MCF 10A (cell line): ENCODE measurements around the gene CA7. TPM values are rescaled to one million over a fixed set of nuclear protein-coding genes. Genes with fewer than 3 reads are reported as not detected.

ENCODE experiments used
- BruUV-seq: library from RNA; stranded (reverse); fragments of 400-500 nt; replicated peaks from 2 replicates; lab custom pipeline; 2021; lab: Mats Ljungman, UMichigan
- CTCF ChIA-PET: fragments of 300-600 bp; sonication (Branson Sonifier 250); formaldehyde crosslinking; extraction: SDS; loops from one replicate; lab custom pipeline; 2021; ENCODE audit warnings: antibody characterized with exemption, inconsistent platforms; lab: Yijun Ruan, JAX
- POLR2A ChIA-PET: fragments of 300-600, 350-650 bp; sonication (Branson Sonifier 250); formaldehyde crosslinking; extraction: SDS; loops from one replicate; lab custom pipeline; 2020; ENCODE audit warnings: antibody characterized with exemption, inconsistent platforms; lab: Yijun Ruan, JAX
- DNase-seq: peaks from one replicate; pipeline ENCODE4 v3.0.0-alpha.2; 2018; ENCODE audit not compliant: unreplicated experiment
- H3K27ac Mint-ChIP-seq: one replicate; pipeline ENCODE4 v1.8.0; 2022; ENCODE audit warnings: mild to moderate bottlenecking, low read depth, mixed read lengths; ENCODE audit not compliant: unreplicated experiment
- H3K27me3 Mint-ChIP-seq: one replicate; pipeline ENCODE4 v1.8.0; 2022; ENCODE audit warnings: mixed read lengths; ENCODE audit not compliant: insufficient read depth, unreplicated experiment
- H3K36me3 Mint-ChIP-seq: one replicate; pipeline ENCODE4 v1.8.0; 2022; ENCODE audit warnings: mild to moderate bottlenecking, moderate library complexity, mixed read lengths; ENCODE audit not compliant: insufficient read depth, unreplicated experiment
- H3K4me1 Mint-ChIP-seq: one replicate; pipeline ENCODE4 v1.8.0; 2022; ENCODE audit warnings: mixed read lengths; ENCODE audit not compliant: insufficient read depth, unreplicated experiment
- H3K4me3 Mint-ChIP-seq: one replicate; pipeline ENCODE4 v1.8.0; 2022; ENCODE audit warnings: mild to moderate bottlenecking, moderate library complexity, mixed read lengths; ENCODE audit not compliant: unreplicated experiment
- H3K9me3 Mint-ChIP-seq: one replicate; pipeline ENCODE4 v1.8.0; 2022; ENCODE audit warnings: mixed read lengths; ENCODE audit not compliant: unreplicated experiment
- CTCF ChIP-seq: fragments of 200-600 bp; IDR thresholded peaks from one replicate; pipeline ENCODE4 v1.8.0; 2022; ENCODE audit warnings: antibody characterized with exemption, mild to moderate bottlenecking; ENCODE audit not compliant: unreplicated experiment
- intact Hi-C: fragments of 100-400 bp; cut with micrococcal nuclease; formaldehyde crosslinking; loops from 2 replicates; pipeline ENCODE4 v1.14.1; 2022
- total RNA-seq: library from RNA; stranded (reverse); gene quantifications from 2 replicates; pipeline ENCODE4 v1.2.3, GENCODE V29; 2022

CA7 gene
- total RNA-seq, 1 experiment from 2014 or later: not detected

- Mint-ChIP-seq H3K9me3 (peaks cover 9% of the 10 kb centered on the region), H3K36me3 (peaks cover 6% of the 10 kb centered on the region), H3K27ac (peak overlapping the region; percentile 7), H3K27me3 (peaks cover 19% of the 10 kb centered on the region), H3K4me1 (peaks cover 7% of the 10 kb centered on the region), H3K4me3 (no peak overlapping the region)
- DNase-seq: no peak
- intact Hi-C loops: no loop called here
- POLR2A ChIA-PET: interaction anchor here (1.0 kb wide), 1 partner anchor 13 kb away, joined by 3 read pairs; the partner anchor contains the start of gene NAE1
- TF ChIP-seq CTCF: no peak
- BruUV-seq: no TSS peak
- CTCF ChIA-PET: interaction anchor here (0.6 to 3.4 kb wide), 8 partner anchors 9 to 499 kb away, joined by 3 to 29 read pairs (median 6); partner anchors contain the start of gene NAE1
Measured at GRCh38 chr16:66843191-66843590, 1.0 kb upstream of the CA7 start.

- no peak for DNase-seq
- Mint-ChIP-seq H3K4me3 (no peak overlapping the region), H3K9me3 (peaks cover 1% of the 10 kb centered on the region), H3K36me3 (peaks cover 6% of the 10 kb centered on the region), H3K4me1 (peaks cover 7% of the 10 kb centered on the region), H3K27me3 (peaks cover 11% of the 10 kb centered on the region), H3K27ac (no peak overlapping the region)
- ChIA-PET CTCF (interaction anchor here (0.6 to 3.4 kb wide), 6 partner anchors 13 to 500 kb away, joined by 3 to 29 read pairs (median 6); partner anchors contain the start of gene NAE1), POLR2A (interaction anchor here (0.7 to 1.0 kb wide), 2 partner anchors 13 to 21 kb away, joined by 3 to 4 read pairs; partner anchors contain the start of gene NAE1)
- BruUV-seq: no TSS peak
- intact Hi-C loops: no loop called here
- no peak for TF ChIP-seq CTCF
Measured at GRCh38 chr16:66844009-66844341, 239 bp upstream of the CA7 start.

- POLR2A ChIA-PET: no interaction called here
- Mint-ChIP-seq H3K4me1 (peaks cover 7% of the 10 kb centered on the region), H3K4me3 (no peak overlapping the region), H3K27me3 (peaks cover 11% of the 10 kb centered on the region), H3K27ac (no peak overlapping the region), H3K9me3 (no peaks in the 10 kb centered on the region), H3K36me3 (peaks cover 6% of the 10 kb centered on the region)
- no TSS peak for BruUV-seq
- CTCF ChIA-PET: interaction anchor here (0.6 to 5.5 kb wide), 4 partner anchors 10 to 236 kb away, joined by 3 to 39 read pairs (median 12); partner anchors contain the start of gene NAE1
- TF ChIP-seq CTCF: no peak
- intact Hi-C loops: no loop called here
- DNase-seq: no peak
Measured at GRCh38 chr16:66845080-66845410, 831 bp downstream of the CA7 start.

GRCh38 chr16:66845791-66846221 lies 1.6 kb downstream of the CA7 start:
- peak; percentile 23 for DNase-seq
- Mint-ChIP-seq H3K27ac (no peak overlapping the region), H3K4me1 (peaks cover 7% of the 10 kb centered on the region), H3K4me3 (no peak overlapping the region), H3K9me3 (no peaks in the 10 kb centered on the region), H3K27me3 (peaks cover 11% of the 10 kb centered on the region), H3K36me3 (peaks cover 6% of the 10 kb centered on the region)
- CTCF ChIA-PET: interaction anchor here (1.0 to 5.5 kb wide), 3 partner anchors 11 to 22 kb away, joined by 4 to 39 read pairs (median 21); partner anchors contain the start of gene NAE1
- BruUV-seq: no TSS peak
- POLR2A ChIA-PET: no interaction called here
- intact Hi-C loops: no loop called here
- TF ChIP-seq CTCF: no peak
